Activated CD4-positive, alpha-beta memory T cell treated with anti-CD3 and anti-CD28 coated beads for 36 hours (primary cell): ENCODE data around the gene LRP11. TPM values are rescaled to one million over a fixed set of nuclear protein-coding genes. Genes with fewer than 3 reads are reported as not detected.
"Not testable (repeated sequence)": the region's sequence is repeated elsewhere in the genome, so short reads cannot be mapped to it uniquely, and the experiment has no call there.

Experiments
- CTCF ChIA-PET: fragments of 350-600 bp; sonication (Branson Sonifier 250); formaldehyde crosslinking; loops from one replicate; lab custom pipeline; 2021; ENCODE audit warnings: antibody characterized with exemption, inconsistent platforms; lab: Charles Lee
- POLR2A ChIA-PET: fragments of 350-600 bp; sonication (Branson Sonifier 250); formaldehyde crosslinking; loops from one replicate; lab custom pipeline; 2021; ENCODE audit warnings: antibody characterized with exemption; lab: Charles Lee
- DNase-seq: peaks from one replicate; pipeline ENCODE4 v3.0.0-alpha.2; 2020
- H3K27ac Mint-ChIP-seq: one replicate; pipeline ENCODE4 v1.8.0; 2021; ENCODE audit warnings: mixed read lengths
- H3K27me3 Mint-ChIP-seq: one replicate; pipeline ENCODE4 v1.8.0; 2021; ENCODE audit warnings: mixed read lengths
- H3K36me3 Mint-ChIP-seq: one replicate; pipeline ENCODE4 v1.8.0; 2021; ENCODE audit warnings: mixed read lengths
- H3K4me1 Mint-ChIP-seq: one replicate; pipeline ENCODE4 v1.8.0; 2021; ENCODE audit warnings: low read depth, mixed read lengths
- H3K4me3 Mint-ChIP-seq: one replicate; pipeline ENCODE4 v1.8.0; 2021; ENCODE audit warnings: mild to moderate bottlenecking, mixed read lengths
- H3K9me3 Mint-ChIP-seq: one replicate; pipeline ENCODE4 v1.8.0; 2021; ENCODE audit warnings: mixed read lengths
- intact Hi-C: fragments of 100-400 bp; cut with micrococcal nuclease; formaldehyde crosslinking; loops from one replicate; pipeline ENCODE4 v1.15.1; 2023
- total RNA-seq, 2 experiments: library from RNA; stranded (reverse); gene quantifications; one replicate each; pipeline ENCODE4 v1.2.3, GENCODE V29; 2021

Gene LRP11
- total RNA-seq, 2 experiments from 2014 or later: 6.7 to 7.2 TPM

- peak; percentile 24 for DNase-seq
- Mint-ChIP-seq H3K27ac (no peak overlapping the region), H3K27me3 (peaks cover 1% of the 10 kb centered on the region), H3K9me3 (no peaks in the 10 kb centered on the region), H3K36me3 (peaks cover 1% of the 10 kb centered on the region), H3K4me3 (no peak overlapping the region), H3K4me1 (peaks cover 16% of the 10 kb centered on the region)
- intact Hi-C loops: no loop called here
- POLR2A ChIA-PET: no interaction called here
- CTCF ChIA-PET: interaction anchor here (0.9 to 1.0 kb wide), 2 partner anchors 12 to 71 kb away, joined by 4 to 5 read pairs; partner anchors contain the start of gene LRP11
These were observed 11.3 kb downstream of the LRP11 start for GRCh38 chr6:149852881-149853280.

- Mint-ChIP-seq H3K36me3 (peaks cover 1% of the 10 kb centered on the region), H3K4me1 (peaks cover 16% of the 10 kb centered on the region), H3K4me3 (no peak overlapping the region), H3K9me3 (no peaks in the 10 kb centered on the region), H3K27ac (no peak overlapping the region), H3K27me3 (peaks cover 1% of the 10 kb centered on the region)
- ChIA-PET CTCF (interaction anchor here (1.0 kb wide), 1 partner anchor 72 kb away, joined by 4 read pairs; no protein-coding TSS in a partner anchor), POLR2A (no interaction called here)
- intact Hi-C loops: no loop called here
- DNase-seq: no peak
These were observed 12.0 kb downstream of the LRP11 start for GRCh38 chr6:149852180-149852579.

- H3K36me3 Mint-ChIP-seq: peaks cover 1% of the 10 kb centered on the region
- H3K27ac Mint-ChIP-seq: no peak overlapping the region
- ChIA-PET CTCF (no interaction called here), POLR2A (no interaction called here)
- no peaks in the 10 kb centered on the region for H3K9me3 Mint-ChIP-seq
- peaks cover 16% of the 10 kb centered on the region for H3K4me1 Mint-ChIP-seq
- intact Hi-C loops: no loop called here
- peaks cover 1% of the 10 kb centered on the region for H3K27me3 Mint-ChIP-seq
- no peak for DNase-seq
- no peak overlapping the region for H3K4me3 Mint-ChIP-seq
These were observed 12.6 kb downstream of the LRP11 start for GRCh38 chr6:149851461-149852110.

- H3K36me3 Mint-ChIP-seq, H3K27ac Mint-ChIP-seq, DNase-seq, POLR2A ChIA-PET, H3K4me3 Mint-ChIP-seq, H3K9me3 Mint-ChIP-seq, H3K27me3 Mint-ChIP-seq: not testable (repeated sequence)
- intact Hi-C loops: loop anchor here (10.0 kb wide), 1 partner anchor 166 kb away; no protein-coding TSS in a partner anchor
- CTCF ChIA-PET: interaction anchor here (1.6 kb wide), 1 partner anchor 17 kb away, joined by 3 read pairs; no protein-coding TSS in a partner anchor
- peaks cover 16% of the 10 kb centered on the region for H3K4me1 Mint-ChIP-seq
These were observed 15.8 kb downstream of the LRP11 start for GRCh38 chr6:149848343-149848742.

GRCh38 chr6:149847939-149848267 is 16.3 kb downstream of the LRP11 start:
- Mint-ChIP-seq H3K36me3 (peaks cover 1% of the 10 kb centered on the region), H3K27ac (no peak overlapping the region), H3K27me3 (peaks cover 1% of the 10 kb centered on the region), H3K9me3 (no peaks in the 10 kb centered on the region), H3K4me1 (peaks cover 16% of the 10 kb centered on the region), H3K4me3 (no peak overlapping the region)
- CTCF ChIA-PET: interaction anchor here (1.6 to 1.7 kb wide), 3 partner anchors 17 to 169 kb away, joined by 3 to 4 read pairs (median 4); no protein-coding TSS in a partner anchor
- POLR2A ChIA-PET: no interaction called here
- intact Hi-C loops: loop anchor here (1.0 to 10.0 kb wide), 3 partner anchors 14 to 167 kb away; partner anchors contain the start of gene LRP11
- no peak for DNase-seq

GRCh38 chr6:149846321-149846720 is 17.8 kb downstream of the LRP11 start:
- no peak for DNase-seq
- Mint-ChIP-seq H3K27ac (no peak overlapping the region), H3K9me3 (no peaks in the 10 kb centered on the region), H3K4me3 (no peak overlapping the region), H3K4me1 (peaks cover 3% of the 10 kb centered on the region), H3K36me3 (peaks cover 1% of the 10 kb centered on the region), H3K27me3 (peaks cover 1% of the 10 kb centered on the region)
- ChIA-PET CTCF (interaction anchor here (1.1 to 1.7 kb wide), 3 partner anchors 12 to 170 kb away, joined by 3 to 4 read pairs (median 4); no protein-coding TSS in a partner anchor), POLR2A (interaction anchor here (0.6 kb wide), 1 partner anchor 111 kb away, joined by 4 read pairs; no protein-coding TSS in a partner anchor)
- intact Hi-C loops: loop anchor here (10.0 kb wide), 1 partner anchor 168 kb away; no protein-coding TSS in a partner anchor

GRCh38 chr6:149845549-149845948 is 18.6 kb downstream of the LRP11 start:
- no peak overlapping the region for H3K4me3 Mint-ChIP-seq
- intact Hi-C loops: loop anchor here (10.0 kb wide), 1 partner anchor 169 kb away; no protein-coding TSS in a partner anchor
- no peak overlapping the region for H3K27ac Mint-ChIP-seq
- H3K36me3 Mint-ChIP-seq: no peaks in the 10 kb centered on the region
- no peaks in the 10 kb centered on the region for H3K4me1 Mint-ChIP-seq
- H3K27me3 Mint-ChIP-seq: peaks cover 1% of the 10 kb centered on the region
- no peak for DNase-seq
- CTCF ChIA-PET: interaction anchor here (0.6 to 1.3 kb wide), 3 partner anchors 10 to 20 kb away, joined by 3 to 4 read pairs (median 3); no protein-coding TSS in a partner anchor
- POLR2A ChIA-PET: no interaction called here
- no peaks in the 10 kb centered on the region for H3K9me3 Mint-ChIP-seq

- POLR2A ChIA-PET: no interaction called here
- H3K4me1 Mint-ChIP-seq: no peaks in the 10 kb centered on the region
- CTCF ChIA-PET: interaction anchor here (0.6 to 2.0 kb wide), 4 partner anchors 9 to 907 kb away, joined by 3 to 7 read pairs (median 3); no protein-coding TSS in a partner anchor
These were observed 19.7 kb downstream of the LRP11 start for GRCh38 chr6:149844480-149844879.

GRCh38 chr6:149844036-149844435 is 20.1 kb downstream of the LRP11 start:
- H3K36me3 Mint-ChIP-seq, H3K4me3 Mint-ChIP-seq, POLR2A ChIA-PET, DNase-seq, H3K27ac Mint-ChIP-seq, H3K9me3 Mint-ChIP-seq, H3K4me1 Mint-ChIP-seq, H3K27me3 Mint-ChIP-seq: not testable (repeated sequence)
- intact Hi-C loops: loop anchor here (10.0 kb wide), 1 partner anchor 171 kb away; no protein-coding TSS in a partner anchor
- CTCF ChIA-PET: interaction anchor here (0.6 to 2.0 kb wide), 3 partner anchors 13 to 907 kb away, joined by 3 to 7 read pairs (median 3); no protein-coding TSS in a partner anchor

More at GRCh38 chr6:149844480-149844879, 19.7 kb downstream of the LRP11 start:
- intact Hi-C loops: loop anchor here (10.0 kb wide), 1 partner anchor 170 kb away; no protein-coding TSS in a partner anchor
- H3K27ac Mint-ChIP-seq: no peak overlapping the region
- no peaks in the 10 kb centered on the region for H3K9me3 Mint-ChIP-seq
- H3K4me3 Mint-ChIP-seq: no peak overlapping the region
- H3K27me3 Mint-ChIP-seq: peaks cover 1% of the 10 kb centered on the region
- no peak for DNase-seq
- no peaks in the 10 kb centered on the region for H3K36me3 Mint-ChIP-seq

GRCh38 chr6:149843051-149843633 is 21.0 kb downstream of the LRP11 start:
- intact Hi-C loops: loop anchor here (10.0 kb wide), 1 partner anchor 172 kb away; no protein-coding TSS in a partner anchor
- no peaks in the 10 kb centered on the region for H3K27me3 Mint-ChIP-seq
- CTCF ChIA-PET: interaction anchor here (1.3 to 2.0 kb wide), 3 partner anchors 12 to 174 kb away, joined by 3 to 7 read pairs (median 6); no protein-coding TSS in a partner anchor
- POLR2A ChIA-PET: no interaction called here
- no peak overlapping the region for H3K27ac Mint-ChIP-seq
- no peaks in the 10 kb centered on the region for H3K36me3 Mint-ChIP-seq
- H3K4me1 Mint-ChIP-seq: no peaks in the 10 kb centered on the region
- no peaks in the 10 kb centered on the region for H3K9me3 Mint-ChIP-seq
- no peak for DNase-seq
- H3K4me3 Mint-ChIP-seq: no peak overlapping the region

- no peaks in the 10 kb centered on the region for H3K36me3 Mint-ChIP-seq
- CTCF ChIA-PET: interaction anchor here (1.7 to 2.0 kb wide), 2 partner anchors 11 to 174 kb away, joined by 6 to 7 read pairs; no protein-coding TSS in a partner anchor
These were observed 21.8 kb downstream of the LRP11 start for GRCh38 chr6:149842331-149842730.

More at GRCh38 chr6:149842331-149842730, 21.8 kb downstream of the LRP11 start:
- DNase-seq: no peak
- H3K27me3 Mint-ChIP-seq: no peaks in the 10 kb centered on the region
- H3K9me3 Mint-ChIP-seq: no peaks in the 10 kb centered on the region
- H3K4me3 Mint-ChIP-seq: no peak overlapping the region
- POLR2A ChIA-PET: no interaction called here
- no peaks in the 10 kb centered on the region for H3K4me1 Mint-ChIP-seq
- intact Hi-C loops: loop anchor here (10.0 kb wide), 1 partner anchor 172 kb away; no protein-coding TSS in a partner anchor
- no peak overlapping the region for H3K27ac Mint-ChIP-seq
